Hepatocyte (in vitro differentiated cells): Measurements from ENCODE around the gene IGSF1.

Experiments used
- EZH2 ChIP-seq: fragments of 200-600 bp; sonication (generic); IDR thresholded peaks from 2 replicates; pipeline ENCODE4 v1.6.1; 2016; ENCODE audit warnings: antibody characterized with exemption, mild to moderate bottlenecking, borderline replicate concordance
- EZH2phosphoT487 ChIP-seq: fragments of 200-600 bp; sonication (generic); IDR thresholded peaks from one replicate; pipeline ENCODE4 v1.6.1; 2018; ENCODE audit warnings: antibody characterized with exemption, mild to moderate bottlenecking, low read depth, moderate library complexity; ENCODE audit not compliant: unreplicated experiment, severe bottlenecking
- TF ChIP-seq, protein P1 (sequence below): fragments of 200-600 bp; sonication (generic); IDR thresholded peaks from 2 replicates; pipeline ENCODE4 v1.5.1; 2016; ENCODE audit warnings: antibody characterized with exemption, mild to moderate bottlenecking; ENCODE audit not compliant: poor library complexity

DNA sequence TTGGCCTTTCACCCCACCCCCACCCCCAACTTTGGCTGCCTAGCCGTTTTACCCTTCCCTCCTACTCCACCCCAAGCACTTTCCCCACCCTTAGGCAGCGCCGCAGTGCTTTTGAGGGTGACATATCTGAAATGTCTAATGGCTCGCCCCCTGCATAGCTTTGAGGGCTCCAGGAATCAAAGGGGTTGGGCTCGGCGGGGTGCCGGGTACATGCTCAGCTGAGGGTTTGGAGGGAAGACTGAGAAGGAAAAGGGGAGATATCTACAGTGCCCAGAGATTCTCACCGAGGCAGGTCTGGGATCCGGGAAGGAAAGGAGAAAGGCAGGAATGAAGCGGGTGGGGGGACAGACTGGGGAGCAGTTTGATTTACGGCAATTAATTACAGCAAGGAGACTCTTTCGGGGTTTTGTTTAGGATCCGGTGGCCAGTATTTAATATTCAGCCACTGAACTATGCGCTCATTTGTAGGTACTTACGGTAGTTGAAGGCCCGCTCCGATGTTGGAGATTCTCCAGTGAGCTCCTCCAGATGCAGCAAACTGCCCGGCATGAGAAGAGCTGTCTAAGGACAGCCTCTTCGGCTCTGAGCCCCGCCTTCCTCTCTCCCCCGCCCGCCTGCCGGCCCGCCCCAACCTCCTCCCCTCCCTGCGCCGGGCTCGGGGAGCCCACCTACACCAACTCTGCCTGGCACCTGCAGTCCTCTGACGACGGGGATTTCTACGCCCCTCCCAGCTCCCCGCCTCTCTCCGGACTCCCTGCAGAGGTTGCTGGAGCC is at the start of gene IGSF1:
- no peak for TF ChIP-seq EZH2
- TF ChIP-seq, protein P1, sequence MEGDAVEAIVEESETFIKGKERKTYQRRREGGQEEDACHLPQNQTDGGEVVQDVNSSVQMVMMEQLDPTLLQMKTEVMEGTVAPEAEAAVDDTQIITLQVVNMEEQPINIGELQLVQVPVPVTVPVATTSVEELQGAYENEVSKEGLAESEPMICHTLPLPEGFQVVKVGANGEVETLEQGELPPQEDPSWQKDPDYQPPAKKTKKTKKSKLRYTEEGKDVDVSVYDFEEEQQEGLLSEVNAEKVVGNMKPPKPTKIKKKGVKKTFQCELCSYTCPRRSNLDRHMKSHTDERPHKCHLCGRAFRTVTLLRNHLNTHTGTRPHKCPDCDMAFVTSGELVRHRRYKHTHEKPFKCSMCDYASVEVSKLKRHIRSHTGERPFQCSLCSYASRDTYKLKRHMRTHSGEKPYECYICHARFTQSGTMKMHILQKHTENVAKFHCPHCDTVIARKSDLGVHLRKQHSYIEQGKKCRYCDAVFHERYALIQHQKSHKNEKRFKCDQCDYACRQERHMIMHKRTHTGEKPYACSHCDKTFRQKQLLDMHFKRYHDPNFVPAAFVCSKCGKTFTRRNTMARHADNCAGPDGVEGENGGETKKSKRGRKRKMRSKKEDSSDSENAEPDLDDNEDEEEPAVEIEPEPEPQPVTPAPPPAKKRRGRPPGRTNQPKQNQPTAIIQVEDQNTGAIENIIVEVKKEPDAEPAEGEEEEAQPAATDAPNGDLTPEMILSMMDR = no peak
- TF ChIP-seq EZH2phosphoT487 = no peak
